T-helper 17 cell (primary cell): ENCODE data around the gene GPR146. TPM values are rescaled to one million over a fixed set of nuclear protein-coding genes. Genes with fewer than 3 reads are reported as not detected.
"Not testable (repeated sequence)": the region's sequence is repeated elsewhere in the genome, so short reads cannot be mapped to it uniquely, and the experiment has no call there.

Source experiments
- ATAC-seq: fragments of 150-1000 bp; cut with Tn5 transposase; 2 replicates; pipeline ENCODE4 v1.10.0; 2021; ENCODE audit warnings: mild to moderate bottlenecking, moderate library complexity
- DNase-seq, 3 donors: peaks; one replicate each; pipeline versions ENCODE4 v3.0.0 to v3.0.0-alpha.2; 2020 to 2021
- H3K9me3 ChIP-seq: one replicate; pipeline ENCODE4 v1.7.0; 2013; ENCODE audit warnings: low read length, mild to moderate bottlenecking; ENCODE audit not compliant: control insufficient read depth, poor library complexity, severe bottlenecking
- H3K27ac Mint-ChIP-seq: one replicate; pipeline ENCODE4 v1.8.0; 2022; ENCODE audit warnings: mild to moderate bottlenecking, moderate library complexity, mixed read lengths
- H3K27me3 Mint-ChIP-seq: one replicate; pipeline ENCODE4 v1.8.0; 2022; ENCODE audit warnings: mixed read lengths
- H3K36me3 Mint-ChIP-seq: one replicate; pipeline ENCODE4 v1.8.0; 2022; ENCODE audit warnings: low read depth, mixed read lengths
- H3K4me1 Mint-ChIP-seq: one replicate; pipeline ENCODE4 v1.8.0; 2022; ENCODE audit warnings: mild to moderate bottlenecking, mixed read lengths
- H3K4me3 Mint-ChIP-seq: one replicate; pipeline ENCODE4 v1.8.0; 2022; ENCODE audit warnings: mild to moderate bottlenecking, moderate library complexity, mixed read lengths
- total RNA-seq, 4 donors: library from RNA in 2 of 4; stranded (reverse) in 2 of 4; gene quantifications; one replicate each; pipeline ENCODE4 v1.2.3 and lab custom pipeline; 2022 to 2026

GPR146 gene
- total RNA-seq, 2 donors from 2014 or later: 17.9 to 22.2 TPM

- H3K9me3 ChIP-seq: no peaks in the 10 kb centered on the region
- Mint-ChIP-seq H3K4me1 (peaks cover 36% of the 10 kb centered on the region), H3K27me3 (no peaks in the 10 kb centered on the region), H3K36me3 (no peaks in the 10 kb centered on the region), H3K4me3 (peak overlapping the region; percentile 80), H3K27ac (peak overlapping the region; percentile 72)
- ATAC-seq (peak; percentile 75), DNase-seq (peak in 1 of 3 donors; percentile 33)
Measured at GRCh38 chr7:1033546-1034145, 10.7 kb upstream of the GPR146 start.

- H3K4me3 Mint-ChIP-seq, H3K27me3 Mint-ChIP-seq, DNase-seq, H3K27ac Mint-ChIP-seq, ATAC-seq, H3K36me3 Mint-ChIP-seq, H3K9me3 ChIP-seq: not testable (repeated sequence)
- H3K4me1 Mint-ChIP-seq: peaks cover 30% of the 10 kb centered on the region
Measured at GRCh38 chr7:1034769-1035168, 9.6 kb upstream of the GPR146 start.

GRCh38 chr7:1036164-1036928, 8.0 kb upstream of the GPR146 start:
- ATAC-seq, DNase-seq, H3K27ac Mint-ChIP-seq, H3K4me3 Mint-ChIP-seq, H3K36me3 Mint-ChIP-seq, H3K27me3 Mint-ChIP-seq, H3K9me3 ChIP-seq: not testable (repeated sequence)
- peaks cover 23% of the 10 kb centered on the region for H3K4me1 Mint-ChIP-seq

- not testable (repeated sequence) for DNase-seq, H3K4me3 Mint-ChIP-seq, ATAC-seq, H3K27ac Mint-ChIP-seq, H3K36me3 Mint-ChIP-seq, H3K27me3 Mint-ChIP-seq, H3K9me3 ChIP-seq
- peaks cover 15% of the 10 kb centered on the region for H3K4me1 Mint-ChIP-seq
Measured at GRCh38 chr7:1040233-1040632, 4.1 kb upstream of the GPR146 start.

GRCh38 chr7:1040790-1041189, 3.6 kb upstream of the GPR146 start:
- H3K27ac Mint-ChIP-seq: no peak overlapping the region
- ATAC-seq: no peak

GRCh38 chr7:1041551-1042491, 2.5 kb upstream of the GPR146 start:
- peaks cover 28% of the 10 kb centered on the region for H3K4me1 Mint-ChIP-seq
- no peak for ATAC-seq
- DNase-seq: no peak

More at GRCh38 chr7:1040790-1041189, 3.6 kb upstream of the GPR146 start:
- no peaks in the 10 kb centered on the region for H3K27me3 Mint-ChIP-seq
- no peak for DNase-seq
- H3K4me3 Mint-ChIP-seq: no peak overlapping the region
- no peaks in the 10 kb centered on the region for H3K9me3 ChIP-seq
- H3K36me3 Mint-ChIP-seq: no peaks in the 10 kb centered on the region
- H3K4me1 Mint-ChIP-seq: peaks cover 19% of the 10 kb centered on the region

GRCh38 chr7:1042492-1042833, 1.9 kb upstream of the GPR146 start:
- H3K4me3 Mint-ChIP-seq: no peak overlapping the region

More at GRCh38 chr7:1041551-1042491, 2.5 kb upstream of the GPR146 start:
- no peak overlapping the region for H3K27ac Mint-ChIP-seq
- no peaks in the 10 kb centered on the region for H3K27me3 Mint-ChIP-seq
- H3K9me3 ChIP-seq: no peaks in the 10 kb centered on the region
- H3K4me3 Mint-ChIP-seq: peak overlapping the region; percentile 12
- no peaks in the 10 kb centered on the region for H3K36me3 Mint-ChIP-seq

GRCh38 chr7:1043552-1044188, 676 bp upstream of the GPR146 start:
- Mint-ChIP-seq H3K4me1 (peaks cover 40% of the 10 kb centered on the region), H3K36me3 (no peaks in the 10 kb centered on the region), H3K27me3 (no peaks in the 10 kb centered on the region), H3K27ac (peak overlapping the region; percentile 75), H3K4me3 (peak overlapping the region; percentile 81)
- ATAC-seq: no peak
- no peak for DNase-seq
- no peaks in the 10 kb centered on the region for H3K9me3 ChIP-seq

More at GRCh38 chr7:1042492-1042833, 1.9 kb upstream of the GPR146 start:
- Mint-ChIP-seq H3K36me3 (no peaks in the 10 kb centered on the region), H3K4me1 (peaks cover 34% of the 10 kb centered on the region), H3K27ac (no peak overlapping the region), H3K27me3 (no peaks in the 10 kb centered on the region)
- H3K9me3 ChIP-seq: no peaks in the 10 kb centered on the region
- DNase-seq (no peak), ATAC-seq (no peak)

GRCh38 chr7:1045069-1046063, 1.0 kb downstream of the GPR146 start:
- peaks cover 55% of the 10 kb centered on the region for H3K4me1 Mint-ChIP-seq

GRCh38 chr7:1046722-1047679, 2.7 kb downstream of the GPR146 start:
- peak overlapping the region; percentile 92 for H3K27ac Mint-ChIP-seq
- peak; percentile 78 for ATAC-seq
- no peaks in the 10 kb centered on the region for H3K27me3 Mint-ChIP-seq
- peak overlapping the region; percentile 94 for H3K4me3 Mint-ChIP-seq
- no peaks in the 10 kb centered on the region for H3K9me3 ChIP-seq
- peak; percentile 46 to 66 (median 58) for DNase-seq
- no peaks in the 10 kb centered on the region for H3K36me3 Mint-ChIP-seq
- peaks cover 54% of the 10 kb centered on the region for H3K4me1 Mint-ChIP-seq

More at GRCh38 chr7:1045069-1046063, 1.0 kb downstream of the GPR146 start:
- no peaks in the 10 kb centered on the region for H3K27me3 Mint-ChIP-seq
- no peaks in the 10 kb centered on the region for H3K9me3 ChIP-seq
- DNase-seq (no peak), ATAC-seq (no peak)
- H3K36me3 Mint-ChIP-seq: no peaks in the 10 kb centered on the region
- peak overlapping the region; percentile 92 for H3K27ac Mint-ChIP-seq
- peak overlapping the region; percentile 94 for H3K4me3 Mint-ChIP-seq
